ENCODE data around the gene LCE2B. TPM values are rescaled to one million over a fixed set of nuclear protein-coding genes. Genes with fewer than 3 reads are reported as not detected.
"Not testable (repeated sequence)": the region's sequence is repeated elsewhere in the genome, so short reads cannot be mapped to it uniquely, and the experiment has no call there.

The LCE2B gene, protein sequence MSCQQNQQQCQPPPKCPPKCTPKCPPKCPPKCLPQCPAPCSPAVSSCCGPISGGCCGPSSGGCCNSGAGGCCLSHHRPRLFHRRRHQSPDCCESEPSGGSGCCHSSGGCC
- total RNA-seq, result not detected

GRCh38 chr1:152685823-152686222 is at the start of gene LCE2B:
TSS of gene LCE2B (plus strand) at chr1:152686123. CDS start at chr1:152686844, 721 bp downstream.
- ATAC-seq; H3K4me3 Mint-ChIP-seq; H3K36me3 Mint-ChIP-seq; H3K4me1 Mint-ChIP-seq; H3K9me3 Mint-ChIP-seq (ENCODE audit: low read depth); CTCF ChIA-PET; H3K27ac Mint-ChIP-seq; DNase-seq: not testable (repeated sequence)
- H3K27me3 Mint-ChIP-seq, result peaks cover 20% of the 10 kb centered on the region

DNA sequence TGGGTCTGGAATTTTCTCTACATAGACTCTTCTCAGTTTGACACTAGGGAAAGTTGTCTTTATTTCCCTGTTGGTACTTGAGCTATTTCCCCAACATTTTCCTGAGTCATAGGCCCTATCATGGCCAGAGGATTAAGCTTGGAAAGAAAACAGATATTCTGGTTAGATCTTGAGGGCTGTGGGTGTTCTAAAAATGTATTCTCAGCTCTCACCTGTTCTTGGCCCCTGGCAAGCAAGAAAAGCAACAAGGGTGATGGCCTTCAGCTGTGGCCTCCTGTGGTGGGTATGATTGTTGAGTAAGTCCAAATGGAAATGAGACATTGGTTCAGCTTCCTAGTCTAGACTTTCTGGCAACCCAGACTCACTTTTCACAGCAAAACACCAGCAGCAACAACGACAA is 45.6 kb upstream of the LCE2B start:
- ATAC-seq, result no peak
- CTCF ChIA-PET, result interaction anchor here (1.2 kb wide), 1 partner anchor 14 kb away, joined by 4 read pairs; no protein-coding TSS in a partner anchor
- H3K36me3 Mint-ChIP-seq, result no peaks in the 10 kb centered on the region
- DNase-seq, result no peak
- H3K27me3 Mint-ChIP-seq, result peaks cover 10% of the 10 kb centered on the region
- no peak overlapping the region for H3K27ac Mint-ChIP-seq
- H3K4me1 Mint-ChIP-seq, result no peaks in the 10 kb centered on the region
- H3K4me3 Mint-ChIP-seq, result no peak overlapping the region
- no peaks in the 10 kb centered on the region for H3K9me3 Mint-ChIP-seq (ENCODE audit: low read depth)

DNA sequence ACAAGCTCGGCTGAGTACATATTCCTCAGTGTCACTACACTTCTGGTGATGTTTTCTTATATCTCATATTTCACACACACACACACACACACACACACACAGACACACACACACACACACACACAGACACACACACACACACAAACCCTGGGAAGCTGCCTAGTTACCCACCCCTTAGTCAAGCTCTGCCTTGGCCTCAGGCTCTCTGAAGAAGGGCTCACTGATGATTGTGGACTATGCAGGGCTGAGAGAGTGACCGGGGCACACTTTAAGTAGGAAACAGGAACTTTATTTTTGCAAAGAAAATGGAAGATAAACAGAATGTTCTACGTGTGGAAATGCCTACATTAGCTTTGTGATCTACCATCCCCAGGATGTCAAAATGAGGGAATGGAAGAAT is 42.0 kb upstream of the LCE2B start:
- H3K4me3 Mint-ChIP-seq, result no peak overlapping the region
- peaks cover 6% of the 10 kb centered on the region for H3K27me3 Mint-ChIP-seq
- no peak for ATAC-seq
- CTCF ChIA-PET, result interaction anchor here (0.6 to 1.6 kb wide), 2 partner anchors 10 to 13 kb away, joined by 3 to 4 read pairs; no protein-coding TSS in a partner anchor
- no peak overlapping the region for H3K27ac Mint-ChIP-seq
- no peaks in the 10 kb centered on the region for H3K4me1 Mint-ChIP-seq
- no peaks in the 10 kb centered on the region for H3K9me3 Mint-ChIP-seq (ENCODE audit: low read depth)
- no peak for DNase-seq
- H3K36me3 Mint-ChIP-seq, result no peaks in the 10 kb centered on the region

GRCh38 chr1:152645146-152645545 is 40.8 kb upstream of the LCE2B start:
- Mint-ChIP-seq H3K4me1 (no peaks in the 10 kb centered on the region), H3K36me3 (no peaks in the 10 kb centered on the region), H3K4me3 (no peak overlapping the region), H3K27me3 (peaks cover 11% of the 10 kb centered on the region), H3K27ac (no peak overlapping the region), H3K9me3 (ENCODE audit: low read depth) (no peaks in the 10 kb centered on the region)
- DNase-seq (no peak), ATAC-seq (no peak)
- CTCF ChIA-PET, result no interaction called here

- no peak overlapping the region for H3K27ac Mint-ChIP-seq
- H3K27me3 Mint-ChIP-seq, result peaks cover 22% of the 10 kb centered on the region
- no peaks in the 10 kb centered on the region for H3K4me1 Mint-ChIP-seq
- no peaks in the 10 kb centered on the region for H3K9me3 Mint-ChIP-seq (ENCODE audit: low read depth)
- no peak for DNase-seq
- H3K4me3 Mint-ChIP-seq, result no peak overlapping the region
- H3K36me3 Mint-ChIP-seq, result no peaks in the 10 kb centered on the region
- CTCF ChIA-PET, result no interaction called here
- ATAC-seq, result no peak
These were observed 39.3 kb upstream of the LCE2B start for GRCh38 chr1:152646656-152647055.

- ATAC-seq (peak; percentile 57), DNase-seq (peak; percentile 69)
- Mint-ChIP-seq H3K36me3 (no peaks in the 10 kb centered on the region), H3K4me3 (no peak overlapping the region), H3K27ac (no peak overlapping the region), H3K27me3 (peaks cover 40% of the 10 kb centered on the region), H3K4me1 (peaks cover 3% of the 10 kb centered on the region), H3K9me3 (ENCODE audit: low read depth) (no peaks in the 10 kb centered on the region)
- CTCF ChIA-PET, result interaction anchor here (0.7 to 1.8 kb wide), 17 partner anchors 8 to 692 kb away, joined by 3 to 5 read pairs (median 4); no protein-coding TSS in a partner anchor
These were observed 31.8 kb upstream of the LCE2B start for GRCh38 chr1:152654110-152654509.

DNA sequence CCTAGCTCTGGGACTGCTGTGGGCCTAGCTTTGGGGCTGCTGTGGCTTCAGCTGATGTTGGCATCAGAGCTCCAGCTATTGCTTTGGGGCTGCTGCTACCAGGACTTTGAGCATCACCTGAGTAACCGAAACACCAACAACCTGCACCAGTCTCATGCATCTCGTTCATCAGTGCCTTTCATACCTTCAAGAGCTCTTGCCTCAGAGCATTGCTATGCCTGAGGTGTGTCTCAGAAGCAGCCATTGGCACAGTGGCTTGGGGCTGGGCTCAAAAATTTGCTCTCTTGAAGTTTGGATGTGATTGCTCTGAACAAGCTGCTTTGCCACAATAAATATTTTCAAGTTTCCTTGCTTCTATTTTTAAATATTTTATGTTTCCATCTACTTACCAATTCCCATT is 29.5 kb upstream of the LCE2B start:
- CTCF ChIA-PET, result interaction anchor here (0.7 to 1.0 kb wide), 2 partner anchors 13 to 31 kb away, joined by 3 to 4 read pairs; no protein-coding TSS in a partner anchor
- Mint-ChIP-seq H3K27ac (no peak overlapping the region), H3K9me3 (ENCODE audit: low read depth) (no peaks in the 10 kb centered on the region), H3K27me3 (peaks cover 31% of the 10 kb centered on the region), H3K36me3 (no peaks in the 10 kb centered on the region), H3K4me3 (no peak overlapping the region), H3K4me1 (peaks cover 3% of the 10 kb centered on the region)
- DNase-seq, result no peak
- no peak for ATAC-seq

DNA sequence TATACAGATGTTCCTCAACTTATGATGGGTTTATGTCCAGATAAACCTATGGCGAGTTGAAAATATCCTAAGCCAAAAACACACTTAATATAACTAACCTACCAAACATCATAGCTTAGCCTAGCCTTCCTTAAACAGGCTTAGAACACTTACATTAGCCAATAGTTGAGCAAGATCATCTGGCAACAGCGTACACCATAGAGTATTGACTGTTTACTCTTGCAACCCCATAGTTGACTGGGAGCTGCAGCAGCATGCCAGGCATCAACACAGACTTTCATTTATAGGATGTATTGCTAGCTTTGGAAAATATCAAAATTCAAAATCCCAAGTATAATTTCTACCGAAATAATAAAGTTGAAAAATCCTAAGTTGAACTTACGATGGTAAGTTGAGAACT is 28.2 kb upstream of the LCE2B start:
- Mint-ChIP-seq H3K4me1 (peaks cover 3% of the 10 kb centered on the region), H3K27ac (no peak overlapping the region), H3K4me3 (no peak overlapping the region), H3K36me3 (no peaks in the 10 kb centered on the region), H3K9me3 (ENCODE audit: low read depth) (no peaks in the 10 kb centered on the region), H3K27me3 (peaks cover 34% of the 10 kb centered on the region)
- DNase-seq, result no peak
- CTCF ChIA-PET, result interaction anchor here (1.0 kb wide), 1 partner anchor 212 kb away, joined by 3 read pairs; no protein-coding TSS in a partner anchor
- no peak for ATAC-seq

DNA sequence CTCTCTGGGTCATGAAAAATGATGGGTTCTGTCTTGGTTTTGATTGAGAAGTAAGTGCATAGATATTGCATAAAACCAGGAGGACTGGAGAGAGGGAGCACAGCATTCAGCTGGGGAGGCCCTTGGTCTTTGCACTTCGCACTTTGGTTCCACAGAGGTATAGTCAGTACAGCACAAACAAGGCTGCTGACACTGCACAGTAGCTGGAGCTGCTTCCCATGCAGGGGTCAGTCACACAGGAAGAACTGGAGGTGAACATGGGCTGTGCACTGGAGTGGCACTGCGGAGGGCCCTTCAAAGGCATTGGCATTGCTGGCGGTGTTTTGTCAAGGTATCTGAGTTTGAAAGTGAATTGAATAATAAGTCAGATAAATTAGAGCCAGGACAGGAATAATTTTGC is 27.3 kb upstream of the LCE2B start:
- Mint-ChIP-seq H3K27ac (no peak overlapping the region), H3K9me3 (ENCODE audit: low read depth) (no peaks in the 10 kb centered on the region), H3K4me3 (no peak overlapping the region), H3K27me3 (peaks cover 30% of the 10 kb centered on the region), H3K4me1 (peaks cover 3% of the 10 kb centered on the region), H3K36me3 (no peaks in the 10 kb centered on the region)
- DNase-seq (no peak), ATAC-seq (no peak)
- CTCF ChIA-PET, result no interaction called here

DNA sequence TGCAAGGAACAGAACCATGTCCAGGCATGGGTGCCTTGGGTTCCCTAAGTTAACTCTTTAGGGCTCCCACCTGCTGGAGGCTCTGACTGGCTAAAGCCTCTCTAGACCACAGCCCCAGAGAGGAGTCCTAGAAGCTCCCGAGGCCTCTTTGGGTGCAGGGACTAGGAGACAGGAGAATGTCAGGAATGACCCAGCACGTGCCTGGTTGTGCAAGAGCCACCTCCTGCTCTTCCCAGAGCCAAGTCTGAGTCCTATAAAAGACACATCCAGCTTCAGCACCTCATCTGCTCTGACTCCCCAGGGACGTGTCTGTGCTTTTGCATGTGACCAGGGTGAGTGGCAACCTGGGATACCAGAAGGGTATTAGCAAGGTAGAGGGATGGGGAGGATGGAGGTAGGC is 22.8 kb upstream of the LCE2B start, which contains the start of gene LCE2D:
Gene LCE2D (plus strand): TSS at position 283 of the 400 bp plus-strand sequence. CDS start 726 bp downstream, outside the sequence.
- no peaks in the 10 kb centered on the region for H3K9me3 Mint-ChIP-seq (ENCODE audit: low read depth)
- H3K27me3 Mint-ChIP-seq, result peaks cover 24% of the 10 kb centered on the region
- H3K4me1 Mint-ChIP-seq, result no peaks in the 10 kb centered on the region
- H3K36me3 Mint-ChIP-seq, result no peaks in the 10 kb centered on the region
- ATAC-seq, result no peak
- no peak within 1 kb of the TSS for H3K4me3 Mint-ChIP-seq
- H3K27ac Mint-ChIP-seq, result no peak within 1 kb of the TSS
- CTCF ChIA-PET, result interaction anchor here (0.7 kb wide), 1 partner anchor 10 kb away, joined by 4 read pairs; no protein-coding TSS in a partner anchor
- no peak for DNase-seq

- H3K4me1 Mint-ChIP-seq; H3K27ac Mint-ChIP-seq; H3K9me3 Mint-ChIP-seq (ENCODE audit: low read depth): not testable (repeated sequence)
These were observed 19.8 kb upstream of the LCE2B start for GRCh38 chr1:152666171-152666570.

GRCh38 chr1:152667648-152668047 is 18.3 kb upstream of the LCE2B start:
- Mint-ChIP-seq H3K4me3 (no peak overlapping the region), H3K4me1 (no peaks in the 10 kb centered on the region), H3K27ac (no peak overlapping the region), H3K36me3 (no peaks in the 10 kb centered on the region), H3K27me3 (peaks cover 12% of the 10 kb centered on the region), H3K9me3 (ENCODE audit: low read depth) (no peaks in the 10 kb centered on the region)
- CTCF ChIA-PET, result no interaction called here
- ATAC-seq, result no peak
- DNase-seq, result no peak

More at GRCh38 chr1:152666171-152666570, 19.8 kb upstream of the LCE2B start:
- H3K36me3 Mint-ChIP-seq, CTCF ChIA-PET, ATAC-seq, H3K4me3 Mint-ChIP-seq, DNase-seq: not testable (repeated sequence)
- peaks cover 14% of the 10 kb centered on the region for H3K27me3 Mint-ChIP-seq

- Mint-ChIP-seq H3K4me3 (no peak overlapping the region), H3K36me3 (no peaks in the 10 kb centered on the region)
These were observed 12.9 kb upstream of the LCE2B start for GRCh38 chr1:152673016-152673415.

GRCh38 chr1:152674983-152675382 is 10.9 kb upstream of the LCE2B start, which contains the start of gene LCE2C:
TSS of gene LCE2C (plus strand) at chr1:152675279. CDS start at chr1:152676016, 737 bp downstream.
- CTCF ChIA-PET; H3K27ac Mint-ChIP-seq; DNase-seq; H3K4me1 Mint-ChIP-seq; H3K9me3 Mint-ChIP-seq (ENCODE audit: low read depth); H3K4me3 Mint-ChIP-seq; ATAC-seq; H3K36me3 Mint-ChIP-seq: not testable (repeated sequence)
- H3K27me3 Mint-ChIP-seq, result peaks cover 21% of the 10 kb centered on the region

More at GRCh38 chr1:152673016-152673415, 12.9 kb upstream of the LCE2B start:
- CTCF ChIA-PET, result no interaction called here
- Mint-ChIP-seq H3K9me3 (ENCODE audit: low read depth) (no peaks in the 10 kb centered on the region), H3K4me1 (no peaks in the 10 kb centered on the region), H3K27ac (no peak overlapping the region), H3K27me3 (peaks cover 20% of the 10 kb centered on the region)
- ATAC-seq (no peak), DNase-seq (no peak)

Measured in activated CD8-positive, alpha-beta memory T cell treated with anti-CD3 and anti-CD28 coated beads, Interleukin-2, amount 10 ng/mL, durations not matched to agents 7 days and 5 days (primary cell).